Urothelium cell line (cell line): ENCODE results near the gene TMEM205.
"Not testable (repeated sequence)": the region's sequence is repeated elsewhere in the genome, so short reads cannot be mapped to it uniquely, and the experiment has no call there.

Experiments
- DNase-seq: peaks from one replicate; pipeline ENCODE4 v3.0.0; 2011; ENCODE audit warnings: low spot score, mixed read lengths
- FAIRE-seq: peaks from 2 replicates; lab custom pipeline; 2011; peaks lifted over from hg19 to GRCh38; lab: Jason Lieb, UNC

The TMEM205 gene

GRCh38 chr19:11342429-11342828 lies 3.6 kb downstream of the TMEM205 start:
- DNase-seq (no peak), FAIRE-seq (no peak)

GRCh38 chr19:11340099-11340467 lies 6.0 kb downstream of the TMEM205 start:
- FAIRE-seq, DNase-seq: not testable (repeated sequence)

- FAIRE-seq (no peak), DNase-seq (no peak)
These were observed 6.6 kb downstream of the TMEM205 start, which contains the start of gene RAB3D for GRCh38 chr19:11339254-11340098. RAB3D (minus strand) TSS chr19:11339657; CDS start chr19:11337399, 2,258 bp downstream.

GRCh38 chr19:11338569-11339253 lies 7.4 kb downstream of the TMEM205 start:
- DNase-seq (no peak), FAIRE-seq (no peak)

GRCh38 chr19:11338121-11338520 lies 7.9 kb downstream of the TMEM205 start:
- DNase-seq (no peak), FAIRE-seq (no peak)

GRCh38 chr19:11337080-11337479 lies 9.0 kb downstream of the TMEM205 start:
- DNase-seq (no peak), FAIRE-seq (no peak)

GRCh38 chr19:11335449-11336146 lies 10.5 kb downstream of the TMEM205 start:
- FAIRE-seq (no peak), DNase-seq (no peak)

- DNase-seq, FAIRE-seq: not testable (repeated sequence)
These were observed 12.2 kb downstream of the TMEM205 start for GRCh38 chr19:11333838-11334237.

GRCh38 chr19:11332822-11333221 lies 13.2 kb downstream of the TMEM205 start:
- FAIRE-seq (no peak), DNase-seq (no peak)

GRCh38 chr19:11331502-11331901 lies 14.6 kb downstream of the TMEM205 start:
- no peak for FAIRE-seq
- no peak for DNase-seq

- FAIRE-seq = no peak
- DNase-seq = no peak
These were observed 15.9 kb downstream of the TMEM205 start for GRCh38 chr19:11330127-11330526.

GRCh38 chr19:11325544-11325943 lies 20.5 kb downstream of the TMEM205 start:
- DNase-seq (no peak), FAIRE-seq (no peak)

- DNase-seq (no peak), FAIRE-seq (no peak)
These were observed 21.2 kb downstream of the TMEM205 start for GRCh38 chr19:11324748-11325389.

GRCh38 chr19:11324079-11324661 lies 21.9 kb downstream of the TMEM205 start:
- FAIRE-seq = no peak
- DNase-seq = peak; percentile 49

- DNase-seq (no peak), FAIRE-seq (no peak)
These were observed 22.4 kb downstream of the TMEM205 start for GRCh38 chr19:11323601-11324078.

GRCh38 chr19:11322269-11323024 lies 23.6 kb downstream of the TMEM205 start:
- DNase-seq = no peak
- FAIRE-seq = no peak

- DNase-seq (no peak), FAIRE-seq (no peak)
These were observed 24.6 kb downstream of the TMEM205 start for GRCh38 chr19:11321191-11322126.

GRCh38 chr19:11320278-11320995 lies 25.6 kb downstream of the TMEM205 start:
- FAIRE-seq, DNase-seq: not testable (repeated sequence)
